Transverse colon (tissue), 3 donors: ENCODE data around the gene SETX.
A peak's percentile ranks its signal among the peaks of the same experiment; 100 is the strongest.

Experiments used
- CTCF ChIP-seq, 5 experiments: fragments of 200-600 bp in 3 of 5; fragments of 450-650 bp in 2 of 5; sonication (generic) in 3 of 5; IDR thresholded peaks; 1 replicate in 2 of 5; 2 replicates in 3 of 5; pipeline ENCODE4 v1.5.1; 2016 to 2017; ENCODE audit warnings: antibody characterized with exemption in 5 of 5, inconsistent platforms in 3 of 5, mild to moderate bottlenecking in 2 of 5, moderate library complexity in 1 of 5
- EP300 ChIP-seq: sonication (generic); formaldehyde crosslinking; IDR thresholded peaks from one replicate; pipeline ENCODE4 v1.6.1; 2017; ENCODE audit warnings: antibody characterized with exemption, low read depth
- POLR2A ChIP-seq: fragments of 450-650 bp; IDR thresholded peaks from one replicate; pipeline ENCODE4 v1.6.1; 2016; ENCODE audit warnings: antibody characterized with exemption, mild to moderate bottlenecking, moderate library complexity

- TF ChIP-seq CTCF (IDR thresholded peaks at IDR 0.05): peak; percentile 74 to 91 (median 85)
- TF ChIP-seq POLR2A: no peak
- TF ChIP-seq EP300: no peak
Measured at GRCh38 chr9:132268725-132269352, 85.9 kb downstream of the SETX start.
